ENCODE results near the gene NRIP2. TPM values are rescaled to one million over a fixed set of nuclear protein-coding genes. Genes with fewer than 3 reads are reported as not detected.
"Not testable (repeated sequence)": the region's sequence is repeated elsewhere in the genome, so short reads cannot be mapped to it uniquely, and the experiment has no call there.

The NRIP2 gene, protein sequence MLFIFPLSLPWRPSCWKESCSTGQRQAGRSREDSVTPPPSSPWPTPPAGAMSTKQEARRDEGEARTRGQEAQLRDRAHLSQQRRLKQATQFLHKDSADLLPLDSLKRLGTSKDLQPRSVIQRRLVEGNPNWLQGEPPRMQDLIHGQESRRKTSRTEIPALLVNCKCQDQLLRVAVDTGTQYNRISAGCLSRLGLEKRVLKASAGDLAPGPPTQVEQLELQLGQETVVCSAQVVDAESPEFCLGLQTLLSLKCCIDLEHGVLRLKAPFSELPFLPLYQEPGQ
- 1 to 10 TPM in 2 of 3 donors, under 1 TPM in 1; 0.36 to 5.1 (median 1.4) TPM for polyA plus RNA-seq

DNA sequence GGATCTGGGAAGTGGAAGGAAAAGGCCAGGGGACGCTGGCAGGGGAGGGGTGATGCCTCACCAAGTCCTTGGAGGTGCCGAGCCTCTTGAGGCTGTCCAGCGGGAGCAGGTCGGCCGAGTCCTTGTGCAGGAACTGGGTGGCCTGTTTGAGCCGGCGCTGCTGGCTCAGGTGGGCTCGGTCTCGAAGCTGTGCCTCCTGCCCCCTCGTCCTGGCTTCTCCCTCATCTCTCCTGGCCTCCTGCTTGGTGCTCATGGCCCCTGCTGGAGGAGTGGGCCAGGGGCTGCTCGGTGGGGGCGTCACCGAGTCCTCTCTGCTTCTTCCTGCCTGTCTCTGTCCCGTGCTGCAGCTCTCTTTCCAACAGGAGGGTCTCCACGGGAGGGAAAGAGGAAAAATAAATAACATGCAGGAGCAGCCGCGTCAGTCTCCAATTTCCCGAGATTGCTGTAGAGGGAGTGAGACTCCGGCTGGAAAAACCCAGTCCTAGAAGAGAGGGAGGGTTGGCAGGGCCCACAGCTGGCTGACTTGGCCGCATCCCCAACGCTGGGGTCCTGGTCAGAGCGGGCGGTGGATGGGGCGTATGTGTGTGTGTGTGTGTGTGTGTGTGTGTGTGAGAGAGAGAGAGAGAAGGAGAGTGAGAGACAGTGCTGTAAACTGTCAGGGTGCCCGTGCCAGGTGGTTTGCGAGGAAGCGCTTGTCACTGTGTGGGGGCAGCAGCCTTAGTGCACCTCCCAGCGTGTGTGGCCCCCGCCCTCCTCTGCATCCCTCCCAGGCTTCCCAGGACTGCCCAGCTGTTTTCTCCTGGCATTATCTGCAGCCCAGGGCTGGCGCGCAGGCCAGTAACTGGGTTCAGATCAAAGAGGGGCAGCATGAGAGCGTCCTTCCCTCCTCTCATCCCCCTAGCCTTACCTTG is at the start of gene NRIP2:
TSS of gene NRIP2 (minus strand) at position 455 of the 911 bp plus-strand sequence. CDS start at position 403, 52 bp downstream.
- WGBS, 3 donors: 14 to 22% (median 19%) methylated on average over 31 to 32 of the region's 32 CpGs
- no peak within 1 kb of the TSS for H3K27ac ChIP-seq (ENCODE audit: low read depth, low read length)

DNA sequence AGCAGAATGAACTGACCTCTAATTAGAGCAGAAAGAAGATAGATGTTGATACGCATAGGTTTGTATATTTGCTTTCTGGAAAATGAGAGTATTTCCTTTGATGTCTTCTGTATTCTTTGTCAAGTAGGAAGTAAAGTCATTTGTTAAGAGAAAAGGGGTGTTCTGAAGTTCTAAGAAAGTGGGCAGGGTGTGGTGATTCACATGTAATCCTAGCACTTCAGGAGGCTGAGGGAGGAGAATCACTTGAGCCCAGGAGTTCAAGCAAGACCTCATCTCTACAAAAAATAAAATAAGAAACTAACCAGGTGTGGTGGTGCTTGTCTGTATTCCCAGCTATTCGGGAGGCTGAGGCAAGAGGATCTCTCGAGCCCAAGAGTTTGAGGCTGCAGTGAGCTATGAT is 45.0 kb upstream of the NRIP2 start:
- WGBS, 3 donors: 95 to 97% (median 95%) methylated on average over 3 of the region's 3 CpGs
- no peak overlapping the region for H3K27ac ChIP-seq (ENCODE audit: low read depth, low read length)

DNA sequence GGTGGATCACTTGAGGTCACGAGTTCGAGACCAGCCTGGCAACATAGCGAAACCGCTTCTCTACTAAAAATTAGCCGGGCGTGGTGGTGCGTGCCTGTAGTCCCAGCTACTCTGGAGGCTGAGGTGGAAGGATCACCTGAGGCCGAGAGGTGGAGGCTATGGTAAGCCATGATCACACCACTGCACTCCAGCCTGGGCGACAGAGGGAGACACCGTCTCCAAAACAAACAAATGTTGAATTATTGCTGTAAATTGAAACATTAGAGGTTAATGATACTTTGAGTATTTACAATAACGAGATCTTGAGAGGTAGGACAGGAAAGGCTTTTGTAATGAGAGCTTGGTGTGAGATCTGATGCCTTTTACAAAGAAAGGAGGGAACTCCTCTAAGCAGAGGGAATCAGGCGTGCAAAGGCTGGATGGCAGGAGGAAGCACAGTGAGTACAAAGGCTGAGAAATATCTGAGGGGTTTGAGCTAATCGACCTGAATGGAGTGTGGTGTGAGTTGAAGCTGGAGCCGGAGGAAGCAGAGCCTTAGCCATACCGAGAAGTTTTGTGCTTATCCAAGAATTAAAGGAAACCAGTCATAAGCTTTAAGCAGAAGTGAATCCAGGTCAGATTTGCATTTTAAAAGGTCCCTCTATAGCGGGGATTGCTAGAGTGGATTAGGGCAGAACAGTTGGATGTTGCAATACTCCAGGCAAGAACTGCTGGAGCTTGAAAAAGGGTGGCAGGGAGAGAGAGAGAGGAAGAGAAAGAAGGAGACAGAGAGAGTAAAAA is 43.3 kb upstream of the NRIP2 start:
- WGBS, 3 donors: 44 to 47% (median 45%) methylated on average over 16 of the region's 16 CpGs
- H3K27ac ChIP-seq (ENCODE audit: low read depth, low read length): peak overlapping the region; percentile 78

DNA sequence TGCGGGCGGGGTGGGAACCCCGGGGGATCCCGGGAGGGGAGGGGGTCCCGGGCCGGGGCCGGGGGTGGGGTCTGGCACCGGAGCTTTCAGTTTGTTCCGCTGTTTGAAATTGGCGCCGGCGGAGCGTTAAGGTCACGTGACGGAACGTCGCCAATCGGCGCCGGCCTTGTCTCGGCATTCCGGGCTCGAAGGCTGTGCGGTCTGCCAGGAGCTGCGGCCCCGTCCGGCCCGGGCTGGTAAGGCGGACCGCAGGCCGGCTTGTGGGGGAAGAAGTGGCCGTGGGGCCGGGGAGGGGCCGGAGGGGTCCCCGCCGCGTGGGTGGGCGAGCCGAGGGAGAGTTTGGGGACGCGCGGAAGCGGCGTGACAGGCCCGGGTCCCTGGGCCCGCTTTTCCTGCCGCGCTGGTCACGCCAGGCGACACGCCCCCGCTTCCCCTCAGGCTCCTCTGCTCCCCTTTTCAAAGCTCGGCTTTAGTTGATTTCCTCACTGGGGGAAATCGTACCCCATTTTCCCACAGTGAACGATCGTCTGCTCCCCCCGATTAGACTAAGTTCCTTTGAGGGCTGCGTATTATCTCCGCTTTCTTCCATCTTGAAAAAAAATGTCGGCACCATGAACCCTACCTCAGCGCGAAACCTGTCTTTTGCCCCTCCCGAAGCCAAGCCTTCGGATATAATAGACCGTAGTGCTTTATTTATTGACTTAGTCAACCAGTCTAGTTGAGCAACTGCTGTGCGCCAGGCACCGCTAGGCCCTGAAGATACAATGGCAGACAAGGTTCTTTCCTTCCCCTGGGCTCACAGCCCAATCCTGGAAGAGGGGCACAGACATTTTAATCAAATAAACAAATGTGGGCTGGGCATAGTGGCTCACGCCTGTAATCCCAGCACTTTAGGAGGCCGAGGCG is 42.5 kb upstream of the NRIP2 start, which contains the start of the genes FOXM1 and RHNO1:
TSS of gene FOXM1 (minus strand) at position 128 of the 906 bp plus-strand sequence. CDS start 2,696 bp downstream, outside the sequence.
TSS of gene RHNO1 (plus strand) at position 177 of the 906 bp plus-strand sequence. CDS start 8,144 bp downstream, outside the sequence.
- 1% methylated on average over 69 to 70 of the region's 70 CpGs for WGBS, 3 donors
- peak within 1 kb of the TSS; percentile 78 for H3K27ac ChIP-seq (ENCODE audit: low read depth, low read length)

DNA sequence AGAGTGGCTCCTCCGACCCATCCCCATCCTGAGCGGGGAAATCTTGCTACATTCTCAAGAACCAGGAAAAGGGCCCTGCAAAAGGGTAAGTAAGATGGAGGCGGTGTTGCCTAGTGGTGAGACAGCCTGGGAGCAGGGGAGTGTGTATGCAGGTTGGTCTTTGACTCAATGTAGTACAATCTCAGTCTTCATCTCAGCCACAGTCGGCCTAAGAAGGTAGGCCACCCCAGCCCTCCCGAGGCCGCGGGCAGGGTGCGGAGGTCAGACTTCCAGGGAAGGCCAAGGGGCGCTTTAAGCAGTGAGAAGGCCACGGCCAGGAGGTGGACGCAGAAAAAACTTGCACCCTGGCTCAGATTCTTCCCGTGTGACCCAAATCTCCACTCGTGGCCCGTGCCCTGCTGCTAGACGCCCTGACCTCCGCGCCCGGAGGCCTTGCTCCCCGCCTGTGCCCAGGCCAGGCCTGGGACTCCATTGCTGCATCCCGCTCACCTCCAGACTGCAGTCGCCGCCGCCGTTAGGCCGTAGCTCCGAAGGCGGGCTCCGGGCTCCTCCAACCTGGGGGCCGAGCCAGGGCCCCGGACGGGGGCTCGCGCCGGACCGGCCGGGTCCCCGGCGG is 41.7 kb upstream of the NRIP2 start:
- WGBS, 3 donors: 3 to 6% (median 5%) methylated on average over 33 to 38 of the region's 38 CpGs
- H3K27ac ChIP-seq (ENCODE audit: low read depth, low read length): no peak overlapping the region

DNA sequence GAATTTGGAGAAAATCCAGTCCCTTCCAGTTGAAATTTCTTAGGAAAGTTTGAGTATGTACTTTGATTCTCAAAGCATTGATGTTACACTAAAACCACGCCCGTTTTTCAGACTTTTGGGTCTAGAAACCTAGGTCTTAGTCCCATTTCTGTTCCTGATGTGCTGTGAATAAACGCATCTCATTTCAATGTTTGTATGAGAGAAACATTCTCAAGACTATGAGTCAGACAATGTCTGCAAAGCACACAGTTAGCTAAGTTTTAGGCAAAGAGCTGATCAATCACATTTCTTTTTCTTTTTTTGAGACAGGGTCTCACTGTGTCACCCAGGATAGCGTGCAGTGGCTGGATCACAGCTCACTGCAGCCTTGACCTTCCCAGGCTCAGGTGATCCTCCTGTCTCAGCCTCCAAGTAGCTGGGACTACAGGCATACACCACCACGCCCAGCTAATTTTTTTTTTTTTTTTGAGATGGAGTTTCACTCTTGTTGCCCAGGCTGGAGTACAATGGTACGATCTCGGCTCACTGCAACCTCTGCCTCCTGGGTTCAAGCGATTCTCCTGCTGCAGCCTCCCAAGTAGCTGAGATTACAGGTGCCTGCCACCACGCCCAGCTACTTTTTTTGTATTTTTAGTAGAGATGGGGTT is 34.3 kb upstream of the NRIP2 start:
- WGBS, 3 donors: 92 to 97% (median 96%) methylated on average over 9 of the region's 9 CpGs
- H3K27ac ChIP-seq (ENCODE audit: low read depth, low read length): not testable (repeated sequence)

DNA sequence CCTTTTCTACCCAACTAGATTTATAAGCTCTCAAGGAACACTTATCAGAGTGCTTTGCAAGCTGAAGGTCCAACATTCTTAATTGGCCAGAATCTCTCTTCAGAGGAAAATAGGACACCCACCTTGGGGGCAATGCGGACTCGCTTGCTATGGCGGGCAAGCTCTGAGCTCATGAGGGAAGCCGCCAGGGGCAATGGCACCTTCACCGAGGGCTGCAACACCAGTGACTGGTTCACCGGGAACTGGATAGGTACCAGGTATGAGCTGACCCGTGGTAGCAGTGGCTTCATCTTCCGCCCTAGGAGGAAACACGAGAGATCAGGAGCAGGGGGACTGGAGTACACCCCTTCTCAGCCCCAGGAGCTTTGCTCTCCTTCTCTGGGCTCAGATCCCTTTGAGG is 29.4 kb upstream of the NRIP2 start:
- WGBS, 3 donors: 95 to 98% (median 96%) methylated on average over 9 of the region's 9 CpGs
- no peak overlapping the region for H3K27ac ChIP-seq (ENCODE audit: low read depth, low read length)

DNA sequence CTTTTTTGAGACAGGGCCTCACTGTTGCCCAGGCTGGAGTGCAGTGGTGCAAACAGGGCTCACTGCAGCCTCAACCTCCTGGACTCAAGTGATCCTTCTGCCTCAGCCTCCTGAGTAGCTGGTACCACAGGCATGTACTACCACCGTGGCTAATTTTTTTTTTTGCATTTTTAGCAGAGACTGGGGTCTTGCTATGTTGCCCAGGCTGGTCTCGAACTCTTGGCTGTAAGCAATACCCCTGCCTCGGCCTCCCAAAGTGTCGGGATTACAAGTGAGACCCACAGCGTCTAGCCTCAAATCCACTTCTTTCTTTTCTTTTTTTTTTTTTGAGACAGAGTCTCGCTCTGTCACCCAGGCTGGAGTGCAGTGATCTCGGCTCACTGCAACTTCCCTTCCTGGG is 28.6 kb upstream of the NRIP2 start:
- WGBS, 3 donors: 92 to 97% (median 95%) methylated on average over 7 of the region's 7 CpGs
- not testable (repeated sequence) for H3K27ac ChIP-seq (ENCODE audit: low read depth, low read length)

DNA sequence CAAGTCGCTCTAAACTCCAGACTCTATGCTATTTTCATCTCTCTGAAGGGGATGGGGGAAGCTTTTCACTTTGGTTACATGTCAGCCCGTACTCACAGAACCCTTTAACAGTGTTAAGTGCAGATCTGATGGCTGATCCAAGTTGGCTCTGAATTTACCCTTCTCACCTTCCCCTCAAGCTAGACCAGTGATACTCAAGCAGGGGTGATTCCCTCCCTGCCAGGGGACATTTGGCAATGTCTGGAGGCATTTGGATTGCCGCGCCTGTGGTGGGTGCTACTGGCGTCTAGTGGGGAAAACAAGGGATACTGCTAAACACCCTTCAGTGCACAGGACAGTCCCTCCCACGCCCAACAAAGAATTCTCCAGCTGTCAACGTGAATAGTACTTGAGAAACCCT is 28.0 kb upstream of the NRIP2 start:
- 93 to 96% (median 93%) methylated on average over 7 of the region's 7 CpGs for WGBS, 3 donors
- no peak overlapping the region for H3K27ac ChIP-seq (ENCODE audit: low read depth, low read length)

DNA sequence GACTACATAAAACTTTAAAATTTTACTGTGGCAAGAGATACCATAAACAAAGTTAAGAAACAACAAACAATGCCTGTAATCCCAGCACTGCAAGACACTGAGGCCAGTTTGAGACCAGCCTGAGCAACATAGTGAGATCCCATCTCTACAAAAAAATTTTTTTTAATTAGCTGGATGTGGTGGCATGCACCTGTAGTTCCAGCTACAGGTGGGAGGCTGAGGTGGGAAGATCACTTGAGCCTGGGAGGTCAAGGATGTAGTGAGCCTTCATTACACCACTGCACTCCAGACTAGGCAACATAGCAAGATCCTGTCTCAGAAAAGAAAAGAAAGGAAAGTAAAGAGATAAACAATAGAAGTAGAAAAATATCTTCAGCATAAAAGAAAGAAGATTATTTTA is 25.3 kb upstream of the NRIP2 start:
- no peak overlapping the region for H3K27ac ChIP-seq (ENCODE audit: low read depth, low read length)

DNA sequence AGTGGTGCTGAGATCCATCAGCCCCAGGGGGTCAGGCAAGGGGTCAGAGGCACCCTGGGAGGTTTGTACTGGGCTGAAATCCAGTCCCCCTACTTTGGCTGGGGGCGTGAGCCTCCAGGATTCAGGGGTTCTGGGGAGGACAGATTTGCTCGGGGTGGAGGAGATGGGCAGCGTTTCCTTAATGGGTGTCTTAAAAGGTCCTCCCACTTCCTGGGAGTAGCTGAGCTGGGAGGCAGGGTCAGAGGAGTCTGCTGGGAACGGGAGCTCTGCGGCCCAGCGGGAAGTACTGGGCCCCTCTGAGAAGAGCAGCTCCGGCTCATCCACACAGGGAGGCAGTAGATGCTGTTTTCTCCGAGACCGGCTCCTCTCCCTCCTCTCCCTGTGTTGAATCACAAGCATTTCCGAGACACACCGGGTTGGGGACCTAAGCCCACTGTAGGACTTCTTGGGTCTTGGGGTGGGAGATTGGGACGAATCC is 24.1 kb upstream of the NRIP2 start:
- no peak overlapping the region for H3K27ac ChIP-seq (ENCODE audit: low read depth, low read length)
- WGBS, 3 donors: 75 to 80% (median 77%) methylated on average over 12 of the region's 12 CpGs

DNA sequence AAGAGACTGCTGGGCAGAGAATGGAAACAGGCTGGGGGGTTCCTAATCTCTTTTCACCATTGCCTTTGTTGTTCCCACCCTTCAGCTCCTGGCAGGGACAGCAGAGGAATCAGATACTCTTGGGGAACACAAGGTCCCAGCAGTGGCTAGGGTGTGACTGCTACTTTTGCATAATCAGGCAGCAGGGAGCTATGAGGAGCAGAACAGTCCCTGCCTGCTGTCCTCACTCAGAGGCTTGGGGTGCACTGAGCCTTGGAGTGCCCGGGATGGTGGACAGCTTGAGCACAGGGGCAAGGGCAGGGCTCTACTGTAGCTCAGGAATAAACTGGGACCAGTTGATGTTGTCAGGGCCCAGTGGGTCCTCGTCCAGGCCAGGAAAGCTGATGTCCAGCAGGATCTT is 23.5 kb upstream of the NRIP2 start:
- H3K27ac ChIP-seq (ENCODE audit: low read depth, low read length): no peak overlapping the region
- 82 to 92% (median 90%) methylated on average over 2 of the region's 2 CpGs for WGBS, 3 donors

DNA sequence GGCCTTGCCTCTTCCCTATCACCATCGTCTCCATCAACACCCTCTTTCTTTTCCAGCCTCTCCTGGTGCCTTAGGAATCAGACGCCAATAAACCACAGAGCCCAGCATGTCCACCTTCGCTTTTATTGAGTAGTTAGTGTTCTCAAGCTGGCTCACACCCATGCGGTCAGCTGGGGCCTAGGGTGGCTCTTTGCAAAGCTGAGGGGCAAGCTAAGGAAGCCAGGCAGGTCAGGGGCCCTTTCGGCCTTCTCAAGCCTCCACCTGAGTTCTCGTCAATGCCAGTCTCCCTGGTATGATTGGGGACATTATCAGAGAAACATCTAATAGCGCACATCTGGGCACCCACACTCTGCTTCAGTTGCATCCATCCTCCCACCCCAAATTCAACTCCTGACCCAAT is 22.7 kb upstream of the NRIP2 start:
- no peak overlapping the region for H3K27ac ChIP-seq (ENCODE audit: low read depth, low read length)
- WGBS, 3 donors: 86 to 97% (median 96%) methylated on average over 7 of the region's 7 CpGs

DNA sequence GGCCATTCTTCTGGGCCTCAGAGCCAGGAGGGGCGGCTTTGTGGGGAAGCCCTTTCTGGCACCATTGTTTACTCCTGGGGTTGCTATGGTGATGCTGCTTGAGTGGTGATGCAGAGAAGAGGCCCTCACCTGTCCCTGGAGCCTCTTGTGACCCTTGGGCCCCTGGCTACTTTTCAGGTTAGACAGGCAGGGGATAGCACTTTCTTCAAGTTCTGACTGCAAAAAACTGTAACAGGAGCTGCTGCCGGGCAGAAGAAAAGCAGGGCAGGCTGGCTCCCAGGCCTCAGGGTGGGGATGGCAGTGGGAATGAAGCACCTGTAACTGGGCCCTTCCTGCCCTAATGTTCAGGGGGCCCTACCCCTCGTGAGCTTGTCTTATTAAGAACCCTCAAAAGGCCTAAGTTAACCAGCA is 22.2 kb upstream of the NRIP2 start, which contains the start of gene TEX52:
TSS of gene TEX52 (minus strand) at position 19 of the 411 bp plus-strand sequence. CDS start at position 6, 13 bp downstream.
- no peak within 1 kb of the TSS for H3K27ac ChIP-seq (ENCODE audit: low read depth, low read length)
- 40 to 87% (median 84%) methylated on average over 3 of the region's 3 CpGs for WGBS, 3 donors

DNA sequence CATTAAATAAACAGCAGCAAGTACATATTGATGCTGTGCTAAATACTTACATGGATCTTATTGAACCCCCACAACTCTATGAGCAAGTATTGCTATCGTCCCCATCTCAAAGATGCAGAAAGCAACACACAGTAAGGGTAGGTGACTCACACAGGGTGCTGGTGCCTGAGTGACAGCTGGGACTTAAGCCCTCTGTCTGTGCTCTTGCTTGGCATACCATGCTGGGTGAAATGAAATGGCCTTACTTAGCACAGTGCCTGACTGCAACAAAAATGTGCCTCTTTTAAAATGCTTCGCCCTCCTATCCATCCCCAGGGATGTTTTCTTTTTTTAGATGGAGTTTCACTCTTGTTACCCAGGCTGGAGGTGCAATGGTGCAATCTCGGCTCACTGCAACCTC is 21.2 kb upstream of the NRIP2 start:
- H3K27ac ChIP-seq (ENCODE audit: low read depth, low read length): no peak overlapping the region
- 90 to 91% (median 91%) methylated on average over 3 of the region's 3 CpGs for WGBS, 3 donors

DNA sequence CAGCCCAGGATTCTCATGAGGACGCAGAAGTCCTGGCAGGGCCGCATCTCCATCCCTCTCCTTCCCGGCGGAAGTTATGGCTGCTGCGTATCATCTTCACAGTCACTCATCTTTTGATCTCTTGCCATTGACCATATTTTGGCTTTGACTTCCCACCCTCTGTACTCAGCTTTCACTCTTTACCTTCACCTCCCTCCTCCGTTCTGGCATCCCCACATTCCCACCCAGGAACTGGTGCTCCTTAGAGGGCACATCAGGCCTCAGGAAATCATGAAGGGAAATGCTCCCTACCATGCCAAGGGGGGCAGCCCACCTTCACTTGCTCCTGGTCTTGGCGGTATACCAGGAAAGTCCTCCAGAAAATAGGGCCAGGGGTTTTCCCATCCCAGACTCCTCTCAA is 20.7 kb upstream of the NRIP2 start:
- 93 to 97% (median 95%) methylated on average over 6 to 7 of the region's 7 CpGs for WGBS, 3 donors
- no peak overlapping the region for H3K27ac ChIP-seq (ENCODE audit: low read depth, low read length)

Measured in adipose tissue (tissue), 3 donors.